Measurements from ENCODE around the gene PSPN. TPM values are rescaled to one million over a fixed set of nuclear protein-coding genes. Genes with fewer than 3 reads are reported as not detected.
A peak's percentile ranks its signal among the peaks of the same experiment; 100 is the strongest.
"Not testable (repeated sequence)": the region's sequence is repeated elsewhere in the genome, so short reads cannot be mapped to it uniquely, and the experiment has no call there.

The PSPN gene
- total and polyA plus RNA-seq, 3 experiments from 2014 or later = 0.76 to 1.8 (median 1.6) TPM

- DNase-seq = no peak
- Mint-ChIP-seq H3K36me3 (peaks cover 4 to 35% (median 5%) of the 10 kb centered on the region in 3 donors), H3K27ac (no peak overlapping the region), H3K4me1 (peaks cover 0 to 1% (median 0%) of the 10 kb centered on the region in 3 donors), H3K4me3 (no peak overlapping the region), H3K9me3 (no peaks in the 10 kb centered on the region), H3K27me3 (peaks cover 0 to 1% of the 10 kb centered on the region in 2 donors)
- Histone ChIP-seq H3K4me3 (ENCODE audit: low read length) (no peak overlapping the region), H3K36me3 (ENCODE audit: insufficient read depth, low read length) (no peaks in the 10 kb centered on the region), H3K27me3 (ENCODE audit: insufficient read depth, low read length, poor library complexity, severe bottlenecking) (no peaks in the 10 kb centered on the region), H3K9me3 (ENCODE audit: low read length) (no peaks in the 10 kb centered on the region), H3K4me1 (ENCODE audit: insufficient read depth, low read length) (no peaks in the 10 kb centered on the region), H3K27ac (ENCODE audit: low read depth, low read length) (no peak overlapping the region)
- POLR2A ChIA-PET = no interaction called here
- CTCF ChIA-PET = no interaction called here
Measured at GRCh38 chr19:6350688-6351087, 25.0 kb downstream of the PSPN start.

DNA sequence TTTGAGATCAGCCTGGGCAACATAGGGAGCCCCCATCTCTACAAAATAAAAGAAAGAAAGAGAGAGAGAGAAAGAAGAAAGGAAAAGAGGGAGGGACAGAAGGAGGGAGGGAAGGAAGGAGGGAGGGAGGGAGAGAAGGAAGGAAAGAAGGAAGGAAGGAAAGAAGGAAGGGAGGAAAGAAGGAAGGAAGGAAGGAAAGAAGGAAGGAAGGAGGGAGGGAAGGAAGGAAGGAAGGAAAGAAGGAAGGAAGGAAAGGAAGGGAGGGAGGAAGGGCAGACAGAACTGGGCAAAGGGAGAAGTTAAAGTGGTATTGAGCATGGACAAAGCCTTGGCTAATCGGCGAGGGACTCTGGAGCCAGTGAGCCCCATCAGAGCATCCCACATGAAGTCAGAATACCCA lies 26.5 kb downstream of the PSPN start:
- H3K27ac Mint-ChIP-seq; H3K4me1 Mint-ChIP-seq; DNase-seq; H3K36me3 ChIP-seq (ENCODE audit: insufficient read depth, low read length); H3K9me3 Mint-ChIP-seq; POLR2A ChIA-PET; H3K27me3 Mint-ChIP-seq; H3K4me3 ChIP-seq (ENCODE audit: low read length); H3K9me3 ChIP-seq (ENCODE audit: low read length); H3K4me3 Mint-ChIP-seq; H3K27ac ChIP-seq (ENCODE audit: low read depth, low read length); H3K27me3 ChIP-seq (ENCODE audit: insufficient read depth, low read length, poor library complexity, severe bottlenecking); CTCF ChIA-PET; H3K4me1 ChIP-seq (ENCODE audit: insufficient read depth, low read length): not testable (repeated sequence)
- H3K36me3 Mint-ChIP-seq = peaks cover 4 to 37% (median 6%) of the 10 kb centered on the region in 3 donors

- Mint-ChIP-seq H3K4me3 (no peak overlapping the region), H3K27ac (no peak overlapping the region), H3K9me3 (no peaks in the 10 kb centered on the region), H3K27me3 (peaks cover 0 to 1% of the 10 kb centered on the region in 2 donors), H3K36me3 (peaks cover 2 to 19% (median 7%) of the 10 kb centered on the region in 3 donors), H3K4me1 (no peaks in the 10 kb centered on the region)
- no peak overlapping the region for H3K4me3 ChIP-seq (ENCODE audit: low read length)
- ChIA-PET CTCF (no interaction called here), POLR2A (no interaction called here)
- H3K27ac ChIP-seq (ENCODE audit: low read depth, low read length) = no peak overlapping the region
- no peaks in the 10 kb centered on the region for H3K27me3 ChIP-seq (ENCODE audit: insufficient read depth, low read length, poor library complexity, severe bottlenecking)
- DNase-seq = no peak
- H3K9me3 ChIP-seq (ENCODE audit: low read length) = no peaks in the 10 kb centered on the region
- no peaks in the 10 kb centered on the region for H3K36me3 ChIP-seq (ENCODE audit: insufficient read depth, low read length)
- no peaks in the 10 kb centered on the region for H3K4me1 ChIP-seq (ENCODE audit: insufficient read depth, low read length)
Measured at GRCh38 chr19:6343462-6343861, 32.3 kb downstream of the PSPN start.

DNA sequence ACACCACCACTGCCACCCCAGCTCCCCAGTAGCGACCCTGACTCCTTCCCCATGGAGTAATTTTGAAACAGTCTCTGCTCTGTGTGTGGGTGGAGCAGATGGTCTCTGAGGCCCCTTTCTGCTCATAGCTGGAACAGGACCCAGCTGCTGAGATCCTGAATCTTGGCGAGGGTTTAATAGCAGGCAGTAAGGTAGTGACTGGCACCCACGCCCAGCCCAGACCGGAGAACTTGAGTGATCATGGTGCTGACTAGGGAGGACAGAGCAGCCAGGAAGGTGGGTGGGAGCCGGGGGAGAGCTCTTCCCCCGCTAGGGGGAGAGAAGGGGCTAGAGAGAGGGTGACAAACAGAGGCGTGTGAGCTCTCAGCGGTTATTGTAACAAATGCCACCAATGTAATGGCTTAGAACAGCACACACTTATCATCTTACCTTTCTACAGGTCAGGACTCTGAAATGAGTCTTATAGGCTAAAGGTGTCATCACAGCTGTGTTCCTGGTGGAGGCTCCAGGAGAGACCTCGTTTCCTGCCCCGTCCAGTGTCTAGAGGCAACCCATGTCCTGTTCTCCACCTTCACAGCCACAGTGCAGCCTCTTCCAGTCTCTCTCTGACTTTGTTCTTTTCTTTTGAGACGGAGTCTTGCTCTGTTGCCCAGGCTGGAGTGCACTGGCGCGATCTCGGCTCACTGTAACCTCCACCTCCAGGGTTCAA lies 35.1 kb downstream of the PSPN start:
- peak overlapping the region in 1 of 8 donors; percentile 72 for H3K27ac Mint-ChIP-seq
- POLR2A ChIA-PET = interaction anchor here (0.6 kb wide), 1 partner anchor 1476 kb away, joined by 5 read pairs; no protein-coding TSS in a partner anchor

DNA sequence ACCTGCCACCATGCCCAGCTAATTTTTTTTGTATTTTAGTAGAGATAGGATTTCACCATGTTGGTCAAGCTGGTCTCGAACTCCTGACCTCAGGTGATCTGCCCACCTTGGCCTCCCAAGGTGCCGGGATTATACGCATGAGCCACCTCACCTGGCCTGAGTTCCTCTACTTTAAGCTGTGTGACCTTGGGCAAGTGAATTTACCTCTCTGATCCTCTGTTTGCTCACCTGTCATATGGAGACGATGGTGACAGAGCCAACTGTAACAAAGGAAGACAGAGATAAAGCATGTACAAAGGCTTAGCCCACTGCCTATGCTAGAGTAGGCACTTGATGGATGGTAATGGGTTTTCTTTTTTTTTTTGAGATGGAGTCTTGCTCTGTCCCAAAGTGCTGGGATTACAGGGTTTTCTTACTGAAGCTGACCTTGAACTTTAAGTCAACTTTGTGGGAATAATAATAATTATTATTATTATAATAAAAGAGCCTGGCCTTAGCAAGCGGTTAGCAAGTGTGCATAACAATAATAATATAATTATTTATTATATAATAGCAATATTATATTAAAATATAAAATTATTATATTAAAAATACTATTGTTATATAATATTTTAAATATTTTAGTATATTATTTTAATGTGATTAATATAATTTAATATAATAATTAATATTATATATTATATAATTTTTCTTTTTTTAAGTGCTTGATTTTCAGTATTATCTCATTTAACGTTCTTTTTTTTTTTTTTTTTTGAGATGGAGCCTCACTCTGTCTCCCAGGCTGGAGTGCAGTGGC lies 41.0 kb downstream of the PSPN start:
- no peaks in the 10 kb centered on the region for H3K27me3 Mint-ChIP-seq
- Histone ChIP-seq H3K4me3 (ENCODE audit: low read length) (no peak overlapping the region), H3K9me3 (ENCODE audit: low read length) (no peaks in the 10 kb centered on the region), H3K27ac (ENCODE audit: low read depth, low read length) (no peak overlapping the region), H3K27me3 (ENCODE audit: insufficient read depth, low read length, poor library complexity, severe bottlenecking) (no peaks in the 10 kb centered on the region), H3K4me1 (ENCODE audit: insufficient read depth, low read length) (no peaks in the 10 kb centered on the region), H3K36me3 (ENCODE audit: insufficient read depth, low read length) (no peaks in the 10 kb centered on the region)
- ChIA-PET CTCF (no interaction called here), POLR2A (no interaction called here)
- no peaks in the 10 kb centered on the region for H3K4me1 Mint-ChIP-seq
- no peak for DNase-seq
- H3K4me3 Mint-ChIP-seq = no peak overlapping the region
- H3K36me3 Mint-ChIP-seq = no peaks in the 10 kb centered on the region
- no peaks in the 10 kb centered on the region for H3K9me3 Mint-ChIP-seq
- H3K27ac Mint-ChIP-seq = no peak overlapping the region

More for the DNA sequence above, 35.1 kb downstream of the PSPN start:
- Mint-ChIP-seq H3K27me3 (no peaks in the 10 kb centered on the region), H3K4me3 (no peak overlapping the region), H3K4me1 (no peaks in the 10 kb centered on the region), H3K36me3 (peaks cover 1 to 8% (median 7%) of the 10 kb centered on the region in 3 donors), H3K9me3 (no peaks in the 10 kb centered on the region)
- Histone ChIP-seq H3K4me3 (ENCODE audit: low read length) (no peak overlapping the region), H3K27me3 (ENCODE audit: insufficient read depth, low read length, poor library complexity, severe bottlenecking) (no peaks in the 10 kb centered on the region), H3K36me3 (ENCODE audit: insufficient read depth, low read length) (no peaks in the 10 kb centered on the region), H3K4me1 (ENCODE audit: insufficient read depth, low read length) (no peaks in the 10 kb centered on the region), H3K27ac (ENCODE audit: low read depth, low read length) (no peak overlapping the region), H3K9me3 (ENCODE audit: low read length) (no peaks in the 10 kb centered on the region)
- DNase-seq = no peak
- CTCF ChIA-PET = no interaction called here

GRCh38 chr19:6333439-6333838 lies 42.3 kb downstream of the PSPN start, which contains the start of gene ACER1:
Gene ACER1, minus strand, starts transcription at chr19:6333612. Its CDS starts 61 bp downstream, at chr19:6333551.
- Histone ChIP-seq H3K27me3 (ENCODE audit: insufficient read depth, low read length, poor library complexity, severe bottlenecking) (no peaks in the 10 kb centered on the region), H3K9me3 (ENCODE audit: low read length) (no peaks in the 10 kb centered on the region), H3K36me3 (ENCODE audit: insufficient read depth, low read length) (no peaks in the 10 kb centered on the region), H3K4me3 (ENCODE audit: low read length) (no peak within 1 kb of the TSS), H3K27ac (ENCODE audit: low read depth, low read length) (no peak within 1 kb of the TSS), H3K4me1 (ENCODE audit: insufficient read depth, low read length) (no peaks in the 10 kb centered on the region)
- Mint-ChIP-seq H3K4me3 (no peak within 1 kb of the TSS), H3K36me3 (no peaks in the 10 kb centered on the region), H3K4me1 (no peaks in the 10 kb centered on the region), H3K9me3 (no peaks in the 10 kb centered on the region), H3K27ac (peak within 1 kb of the TSS in 1 of 8 donors; percentile 17), H3K27me3 (no peaks in the 10 kb centered on the region)
- no peak for DNase-seq
- POLR2A ChIA-PET = no interaction called here
- CTCF ChIA-PET = no interaction called here

DNA sequence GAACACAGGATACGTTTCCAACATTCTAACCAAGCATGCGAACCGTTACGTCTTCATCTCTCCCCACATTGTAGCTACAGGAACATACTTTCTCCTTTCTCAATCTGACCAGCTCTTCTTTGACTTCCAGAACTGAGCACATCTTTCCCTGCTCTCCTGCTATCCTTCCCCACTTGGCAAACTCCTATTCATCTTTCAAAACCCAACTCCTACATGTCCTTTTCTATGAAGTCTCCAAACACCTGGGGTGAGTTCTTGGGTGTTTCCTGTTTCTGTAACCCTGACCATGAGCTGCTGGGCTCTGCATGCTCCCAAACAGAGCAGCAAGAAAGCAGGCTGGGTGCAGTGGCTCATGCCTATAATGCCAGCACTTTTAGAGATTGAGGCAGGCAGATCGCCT lies 48.9 kb downstream of the PSPN start:
- Mint-ChIP-seq H3K4me3 (no peak overlapping the region), H3K9me3 (no peaks in the 10 kb centered on the region), H3K27me3 (no peaks in the 10 kb centered on the region), H3K27ac (no peak overlapping the region), H3K36me3 (peaks cover 0 to 4% (median 0%) of the 10 kb centered on the region in 3 donors), H3K4me1 (peaks cover 0 to 3% (median 2%) of the 10 kb centered on the region in 3 donors)
- no peaks in the 10 kb centered on the region for H3K27me3 ChIP-seq (ENCODE audit: insufficient read depth, low read length, poor library complexity, severe bottlenecking)
- H3K4me1 ChIP-seq (ENCODE audit: insufficient read depth, low read length) = no peaks in the 10 kb centered on the region
- POLR2A ChIA-PET = no interaction called here
- CTCF ChIA-PET = no interaction called here
- H3K9me3 ChIP-seq (ENCODE audit: low read length) = no peaks in the 10 kb centered on the region
- no peak overlapping the region for H3K4me3 ChIP-seq (ENCODE audit: low read length)
- no peak overlapping the region for H3K27ac ChIP-seq (ENCODE audit: low read depth, low read length)
- DNase-seq = no peak
- no peaks in the 10 kb centered on the region for H3K36me3 ChIP-seq (ENCODE audit: insufficient read depth, low read length)

- Histone ChIP-seq H3K4me1 (ENCODE audit: insufficient read depth, low read length) (no peaks in the 10 kb centered on the region), H3K36me3 (ENCODE audit: insufficient read depth, low read length) (no peaks in the 10 kb centered on the region), H3K27ac (ENCODE audit: low read depth, low read length) (no peak overlapping the region), H3K4me3 (ENCODE audit: low read length) (no peak overlapping the region), H3K27me3 (ENCODE audit: insufficient read depth, low read length, poor library complexity, severe bottlenecking) (no peaks in the 10 kb centered on the region), H3K9me3 (ENCODE audit: low read length) (no peaks in the 10 kb centered on the region)
- Mint-ChIP-seq H3K36me3 (peaks cover 0 to 4% (median 0%) of the 10 kb centered on the region in 3 donors), H3K9me3 (no peaks in the 10 kb centered on the region), H3K4me1 (peaks cover 0 to 3% (median 2%) of the 10 kb centered on the region in 3 donors), H3K27me3 (peaks cover 0 to 3% of the 10 kb centered on the region in 2 donors), H3K4me3 (no peak overlapping the region), H3K27ac (no peak overlapping the region)
- ChIA-PET CTCF (no interaction called here), POLR2A (no interaction called here)
- DNase-seq = no peak
Measured at GRCh38 chr19:6325614-6326013, 50.1 kb downstream of the PSPN start.

All from CD8-positive, alpha-beta memory T cell (primary cell).